ENCODE measurements around the gene PRKCQ.

DNA sequence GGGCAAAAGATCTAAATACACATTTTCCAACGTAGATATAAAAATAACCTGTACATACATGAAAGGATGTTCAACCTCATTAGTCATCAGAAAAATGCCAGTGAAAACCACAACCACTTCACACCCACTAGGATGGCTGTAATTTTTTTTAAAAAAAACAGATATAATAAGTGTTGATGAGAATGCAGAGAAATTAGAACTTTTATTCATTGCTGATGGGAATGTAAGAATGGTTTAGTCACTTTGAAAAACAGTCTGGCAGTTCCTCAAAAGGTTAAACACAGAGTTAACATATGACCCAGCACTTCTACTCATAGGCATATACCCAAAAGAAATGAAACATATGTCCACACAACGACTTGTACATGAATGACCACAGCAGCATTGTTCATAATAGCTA lies 32.3 kb upstream of the PRKCQ start:
- no peak for TF ChIP-seq POLR2A (IDR thresholded peaks at IDR 0.05)
- no peak for TF ChIP-seq CTCF (IDR thresholded peaks at IDR 0.05)
- TF ChIP-seq POLR2AphosphoS5 (IDR thresholded peaks at IDR 0.05): no peak

Measured in breast epithelium (tissue), 3 donors.